HG02884 (cell line): ENCODE data around the gene PRPF39.
A peak's percentile ranks its signal among the peaks of the same experiment; 100 is the strongest.
"Not testable (repeated sequence)": the region's sequence is repeated elsewhere in the genome, so short reads cannot be mapped to it uniquely, and the experiment has no call there.

ENCODE experiments used
- ATAC-seq: cut with Tn5 transposase; IDR thresholded peaks from one replicate; pipeline ENCODE4 v1.9.1; 2021; ENCODE audit warnings: mild to moderate bottlenecking, moderate library complexity; ENCODE audit not compliant: unreplicated experiment

The PRPF39 gene

GRCh38 chr14:45135156-45135555 lies 51.2 kb downstream of the PRPF39 start:
- no peak for ATAC-seq

- ATAC-seq, result peak; percentile 31
Observed at GRCh38 chr14:45135659-45136395, 51.9 kb downstream of the PRPF39 start, which contains the start of gene FANCM. Gene FANCM, plus strand, starts transcription at chr14:45135930. Its CDS starts 102 bp downstream, at chr14:45136032.

- ATAC-seq, result no peak
Observed at GRCh38 chr14:45136399-45136798, 52.5 kb downstream of the PRPF39 start.

DNA sequence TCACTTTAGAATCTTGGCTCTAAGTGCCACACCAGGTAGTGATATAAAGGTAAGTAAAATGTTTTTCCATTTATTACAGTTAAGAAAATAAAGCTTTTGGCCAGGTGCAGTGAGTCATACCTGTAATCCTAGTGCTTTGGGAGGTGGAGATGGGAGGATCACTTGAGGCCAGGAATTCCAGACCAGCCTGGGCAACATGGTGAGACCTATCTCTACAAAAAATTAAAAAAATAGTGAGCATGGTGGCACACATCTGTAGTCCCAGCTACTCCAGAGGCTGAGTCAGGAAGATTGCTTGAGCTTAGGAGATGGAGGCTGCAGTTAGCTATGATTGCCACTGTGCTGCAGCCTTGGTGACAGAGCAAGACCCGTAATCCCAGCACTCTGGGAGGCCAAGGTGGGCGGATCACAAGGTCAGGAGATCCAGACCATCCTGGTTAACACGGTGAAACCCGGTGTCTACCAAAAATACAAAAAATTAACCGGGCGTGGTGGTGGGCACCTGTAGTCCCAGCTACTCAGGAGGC lies 56.8 kb downstream of the PRPF39 start:
- ATAC-seq, result no peak

DNA sequence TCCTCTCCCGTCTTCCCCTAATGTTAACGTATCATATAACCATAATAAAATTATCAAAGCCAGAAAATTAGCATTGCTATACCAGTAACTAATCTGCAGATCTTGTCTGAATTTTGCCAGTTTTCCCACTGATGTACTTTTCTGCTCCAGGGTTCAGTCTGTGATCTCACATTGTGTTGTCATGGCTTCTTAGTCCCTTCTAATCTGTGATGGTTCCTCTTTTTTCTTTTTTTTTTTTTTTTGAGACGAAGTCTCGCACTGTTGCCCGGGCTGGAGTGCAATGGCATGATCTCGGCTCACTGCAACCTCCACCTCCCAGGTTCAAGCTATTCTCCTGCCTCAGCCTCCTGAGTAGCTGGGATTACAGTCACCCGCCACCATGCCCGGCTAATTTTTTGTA lies 58.2 kb downstream of the PRPF39 start:
- ATAC-seq, result not testable (repeated sequence)

DNA sequence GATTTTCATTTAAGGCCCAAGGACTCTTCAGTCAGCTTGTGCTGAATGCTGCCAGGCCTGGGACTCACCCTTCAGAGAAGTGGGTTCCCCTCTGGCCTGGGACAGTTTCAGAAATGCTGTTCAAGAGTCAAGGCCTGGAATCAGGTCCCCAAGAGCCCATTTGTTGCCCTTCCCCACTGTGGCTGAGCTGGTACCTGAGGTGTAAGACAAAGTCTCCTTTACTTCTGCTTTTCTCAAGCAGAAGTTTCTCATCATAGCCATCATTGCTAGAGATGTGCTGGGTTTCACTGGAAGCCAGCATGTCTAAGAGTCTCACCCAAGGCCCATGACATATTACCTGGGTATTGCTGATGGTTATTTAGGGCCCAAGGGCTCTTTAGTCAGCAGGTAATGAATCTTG lies 60.7 kb downstream of the PRPF39 start:
- ATAC-seq, result peak; percentile 46

DNA sequence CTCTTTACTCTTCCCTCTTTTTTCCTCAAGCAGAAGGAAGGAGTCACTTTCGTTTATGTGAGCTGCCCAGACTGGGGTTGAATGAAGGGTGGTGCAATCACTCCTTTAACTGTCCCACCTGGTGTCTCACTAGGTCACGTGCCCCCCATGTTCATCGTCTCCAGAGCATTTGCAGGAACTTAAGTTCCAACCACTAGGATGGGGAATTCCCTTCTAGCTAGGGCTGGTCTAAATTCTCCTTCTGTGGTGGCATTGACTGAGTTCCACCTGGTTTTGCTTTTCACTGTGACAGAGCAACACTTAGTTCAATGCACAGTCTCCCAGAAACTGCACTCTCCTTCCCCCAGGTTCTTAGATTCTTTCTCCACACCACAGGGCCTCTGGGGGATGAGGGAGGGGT lies 61.3 kb downstream of the PRPF39 start:
- peak; percentile 73 for ATAC-seq

GRCh38 chr14:45149602-45150001 lies 65.7 kb downstream of the PRPF39 start:
- no peak for ATAC-seq

DNA sequence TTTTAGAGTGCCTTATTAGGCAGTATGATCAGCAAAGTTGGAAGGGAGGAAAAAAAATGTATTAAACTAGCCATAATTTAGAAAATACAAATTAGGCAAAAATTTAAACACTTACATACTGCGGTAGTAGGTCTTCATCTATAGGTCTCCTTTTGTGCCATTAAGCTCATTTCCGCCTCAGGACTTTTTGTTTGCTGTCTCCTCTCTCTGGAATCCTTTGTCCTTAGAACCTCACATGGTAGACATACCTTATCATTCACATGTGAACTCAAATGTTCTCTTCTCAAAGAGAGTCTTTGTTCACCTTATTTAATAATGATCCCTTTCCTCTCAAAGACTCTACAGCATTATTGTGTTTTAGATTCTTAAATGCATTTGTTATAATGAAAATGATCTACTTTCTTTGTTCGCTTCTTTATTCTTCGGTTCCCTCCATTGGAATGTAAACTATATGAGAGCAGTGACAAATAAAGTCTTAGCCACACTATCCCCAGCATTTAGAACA lies 66.5 kb downstream of the PRPF39 start:
- no peak for ATAC-seq

DNA sequence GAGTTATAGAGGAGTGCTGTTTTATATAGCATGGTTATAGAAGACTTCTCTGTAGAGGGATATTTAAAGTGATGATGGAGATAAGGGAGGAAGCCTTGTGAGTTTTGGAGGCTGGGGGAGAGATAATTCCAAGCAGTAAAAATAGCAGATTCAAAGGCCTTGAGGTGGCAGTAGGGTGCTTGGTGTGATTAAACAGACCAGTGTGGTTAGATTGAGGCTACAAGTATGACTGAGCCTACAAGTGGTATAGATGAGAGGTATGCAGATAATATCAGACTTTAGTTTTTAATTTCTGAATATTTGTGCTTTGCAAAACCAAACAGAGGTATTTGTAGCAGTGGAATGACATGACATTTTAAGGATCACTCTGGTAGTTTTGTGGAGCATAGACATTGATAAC lies 72.2 kb downstream of the PRPF39 start:
- peak; percentile 84 for ATAC-seq
